PC-9 (cell line): ENCODE measurements around the gene ANXA2. TPM values are rescaled to one million over a fixed set of nuclear protein-coding genes. Genes with fewer than 3 reads are reported as not detected.
"Not testable (repeated sequence)": the region's sequence is repeated elsewhere in the genome, so short reads cannot be mapped to it uniquely, and the experiment has no call there.

Source experiments
- BruUV-seq: library from RNA; stranded (reverse); fragments of 400-500 nt; replicated peaks from 2 replicates; lab custom pipeline; 2021; lab: Mats Ljungman, UMichigan
- CTCF ChIA-PET: fragments of 300-600 bp; sonication (Branson Sonifier 250); formaldehyde crosslinking; loops from one replicate; lab custom pipeline; 2022; ENCODE audit warnings: antibody characterized with exemption; lab: Charles Lee
- POLR2A ChIA-PET: fragments of 300-600 bp; sonication (Branson Sonifier 250); formaldehyde crosslinking; loops from one replicate; lab custom pipeline; 2022; ENCODE audit warnings: antibody characterized with exemption; ENCODE audit not compliant: unreplicated experiment; lab: Charles Lee
- DNase-seq, 2 experiments: peaks; one replicate each; pipeline versions ENCODE4 v3.0.0 to v3.0.0-alpha.2; 2015 to 2022; ENCODE audit warnings: mixed read lengths in 1 of 2
- H2AFZ ChIP-seq: fragments of 200-600 bp; sonication (generic); 2 replicates; pipeline ENCODE4 v1.8.1; 2017; ENCODE audit warnings: antibody characterized with exemption
- H3F3A ChIP-seq: fragments of 200-600 bp; sonication (generic); 2 replicates; pipeline ENCODE4 v1.8.1; 2017; ENCODE audit warnings: antibody characterized with exemption, mild to moderate bottlenecking, low read depth; ENCODE audit not compliant: insufficient read depth
- H3K27ac ChIP-seq: fragments of 200-600 bp; sonication (generic); 2 replicates; pipeline ENCODE4 v1.6.1; 2016; ENCODE audit warnings: mixed run types
- H3K27me3 ChIP-seq: fragments of 200-600 bp; sonication (generic); 2 replicates; pipeline ENCODE4 v1.6.1; 2016; ENCODE audit warnings: low read depth, mixed run types; ENCODE audit not compliant: insufficient read depth
- H3K36me3 ChIP-seq: fragments of 200-600 bp; sonication (generic); 2 replicates; pipeline ENCODE4 v1.6.1; 2016; ENCODE audit warnings: low read depth, mixed run types
- H3K4me1 ChIP-seq: fragments of 200-600 bp; sonication (generic); replicated peaks from 2 replicates; pipeline ENCODE4 v1.6.1; 2016; ENCODE audit warnings: mixed run types; ENCODE audit not compliant: insufficient read depth
- H3K4me2 ChIP-seq: fragments of 200-600 bp; sonication (generic); 2 replicates; pipeline ENCODE4 v1.6.1; 2017; ENCODE audit warnings: mixed run types
- H3K4me3 ChIP-seq: fragments of 200-600 bp; sonication (generic); 2 replicates; pipeline ENCODE4 v1.6.1; 2016; ENCODE audit warnings: mixed run types
- H3K79me2 ChIP-seq: fragments of 200-600 bp; sonication (generic); 2 replicates; pipeline ENCODE4 v1.6.1; 2017; ENCODE audit warnings: low read depth, mixed run types
- H3K9me2 ChIP-seq: fragments of 200-600 bp; sonication (generic); 2 replicates; pipeline ENCODE4 v1.8.1; 2017; ENCODE audit warnings: mild to moderate bottlenecking; ENCODE audit not compliant: insufficient read depth
- H3K9me3 ChIP-seq: fragments of 200-600 bp; sonication (generic); 2 replicates; pipeline ENCODE4 v1.8.1; 2016; ENCODE audit warnings: low read depth; ENCODE audit not compliant: insufficient read depth
- H4K20me1 ChIP-seq: fragments of 200-600 bp; sonication (generic); 2 replicates; pipeline ENCODE4 v1.8.1; 2017; ENCODE audit not compliant: insufficient read depth
- EZH2 ChIP-seq: fragments of 200-600 bp; sonication (generic); IDR thresholded peaks from 2 replicates; pipeline ENCODE4 v1.8.0; 2017; ENCODE audit warnings: antibody characterized with exemption, low read depth
- intact Hi-C: fragments of 100-400 bp; cut with micrococcal nuclease; formaldehyde crosslinking; loops from one replicate; pipeline ENCODE4 v1.10.0; 2022; ENCODE audit not compliant: unreplicated experiment
- total RNA-seq: library from RNA; stranded (reverse); gene quantifications from 2 replicates; pipeline ENCODE4 v1.2.3, GENCODE V29; 2021
- TF ChIP-seq, protein P1 (sequence below): fragments of 200-600 bp; sonication (generic); conservative IDR thresholded peaks from 2 replicates; pipeline ENCODE4 v1.6.1; 2017; ENCODE audit warnings: mixed run types, antibody characterized with exemption, mild to moderate bottlenecking, moderate library complexity

The ANXA2 gene
- total RNA-seq, 1 experiment from 2014 or later: 1,720 TPM

- Histone ChIP-seq H3K4me1 (peaks cover 36% of the 10 kb centered on the region), H3K79me2 (no peaks in the 10 kb centered on the region), H4K20me1 (no peaks in the 10 kb centered on the region), H3K27ac (no peak overlapping the region), H3K9me2 (no peaks in the 10 kb centered on the region), H3K9me3 (no peaks in the 10 kb centered on the region), H3K4me2 (no peak overlapping the region), H3F3A (peaks cover 15% of the 10 kb centered on the region; the same call in 1 of the 2 replicates), H3K36me3 (no peaks in the 10 kb centered on the region), H2AFZ (no peak overlapping the region), H3K4me3 (no peak overlapping the region), H3K27me3 (no peaks in the 10 kb centered on the region)
- intact Hi-C loops: no loop called here
- DNase-seq: no peak
- POLR2A ChIA-PET: interaction anchor here (0.6 kb wide), 1 partner anchor 468 kb away, joined by 3 read pairs; no protein-coding TSS in a partner anchor
- CTCF ChIA-PET: no interaction called here
- TF ChIP-seq, protein P1, sequence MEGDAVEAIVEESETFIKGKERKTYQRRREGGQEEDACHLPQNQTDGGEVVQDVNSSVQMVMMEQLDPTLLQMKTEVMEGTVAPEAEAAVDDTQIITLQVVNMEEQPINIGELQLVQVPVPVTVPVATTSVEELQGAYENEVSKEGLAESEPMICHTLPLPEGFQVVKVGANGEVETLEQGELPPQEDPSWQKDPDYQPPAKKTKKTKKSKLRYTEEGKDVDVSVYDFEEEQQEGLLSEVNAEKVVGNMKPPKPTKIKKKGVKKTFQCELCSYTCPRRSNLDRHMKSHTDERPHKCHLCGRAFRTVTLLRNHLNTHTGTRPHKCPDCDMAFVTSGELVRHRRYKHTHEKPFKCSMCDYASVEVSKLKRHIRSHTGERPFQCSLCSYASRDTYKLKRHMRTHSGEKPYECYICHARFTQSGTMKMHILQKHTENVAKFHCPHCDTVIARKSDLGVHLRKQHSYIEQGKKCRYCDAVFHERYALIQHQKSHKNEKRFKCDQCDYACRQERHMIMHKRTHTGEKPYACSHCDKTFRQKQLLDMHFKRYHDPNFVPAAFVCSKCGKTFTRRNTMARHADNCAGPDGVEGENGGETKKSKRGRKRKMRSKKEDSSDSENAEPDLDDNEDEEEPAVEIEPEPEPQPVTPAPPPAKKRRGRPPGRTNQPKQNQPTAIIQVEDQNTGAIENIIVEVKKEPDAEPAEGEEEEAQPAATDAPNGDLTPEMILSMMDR: no peak
- TF ChIP-seq EZH2: no peak
- no TSS peak for BruUV-seq
These were observed 14.1 kb upstream of the ANXA2 start for GRCh38 chr15:60411774-60412425.

- DNase-seq, H3K4me3 ChIP-seq, H3K36me3 ChIP-seq, H2AFZ ChIP-seq, intact Hi-C loops, H3K27ac ChIP-seq, POLR2A ChIA-PET, H3K4me2 ChIP-seq, BruUV-seq, H3K9me3 ChIP-seq, H4K20me1 ChIP-seq, CTCF ChIA-PET, H3K9me2 ChIP-seq, H3K79me2 ChIP-seq, H3K27me3 ChIP-seq: not testable (repeated sequence)
- peaks cover 47% of the 10 kb centered on the region for H3K4me1 ChIP-seq
- H3F3A ChIP-seq: peaks cover 15% of the 10 kb centered on the region; the same call in 1 of the 2 replicates
These were observed 12.6 kb upstream of the ANXA2 start for GRCh38 chr15:60410350-60410749.

DNA sequence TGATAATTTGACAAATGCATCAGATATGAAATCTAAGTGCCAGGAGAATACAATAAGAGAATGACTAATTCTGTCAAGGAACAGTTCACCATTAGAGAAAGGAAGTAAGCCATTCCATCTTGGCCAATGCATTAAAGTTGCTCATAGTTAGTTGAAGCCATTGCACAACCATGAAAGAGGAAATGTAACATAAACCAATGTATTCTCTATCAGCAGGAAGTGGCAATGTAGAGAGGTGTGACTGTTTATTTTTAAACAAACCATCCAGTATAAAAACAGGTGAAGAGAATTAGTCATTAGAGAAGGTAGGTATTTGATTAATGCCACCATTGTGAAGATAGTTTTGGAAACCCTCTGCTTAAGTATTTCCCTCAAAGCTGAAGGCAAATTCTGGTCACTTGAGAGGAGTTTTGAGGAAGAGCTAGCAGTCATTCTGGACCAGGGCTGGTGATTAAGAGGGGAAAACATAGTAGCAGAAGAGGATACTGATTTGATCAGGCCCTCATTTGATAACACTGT, 10.7 kb upstream of the ANXA2 start:
- TF ChIP-seq, protein P1: no peak
- TF ChIP-seq EZH2: no peak
- no peaks in the 10 kb centered on the region for H3K9me3 ChIP-seq
- no peaks in the 10 kb centered on the region for H3K27me3 ChIP-seq
- ChIA-PET POLR2A (interaction anchor here (0.6 to 1.1 kb wide), 4 partner anchors 8 to 255 kb away, joined by 3 to 7 read pairs (median 3); no protein-coding TSS in a partner anchor), CTCF (no interaction called here)
- H3K27ac ChIP-seq: peak overlapping the region; percentile 90
- intact Hi-C loops: loop anchor here (1.0 kb wide), 3 partner anchors 10 to 34 kb away; no protein-coding TSS in a partner anchor
- H3K9me2 ChIP-seq: no peaks in the 10 kb centered on the region
- BruUV-seq: no TSS peak
- H3K79me2 ChIP-seq: no peaks in the 10 kb centered on the region
- H3K4me3 ChIP-seq: no peak overlapping the region
- peak in 1 of 2 experiments; percentile 92 for DNase-seq
- no peaks in the 10 kb centered on the region for H4K20me1 ChIP-seq
- H3K4me1 ChIP-seq: peaks cover 38% of the 10 kb centered on the region
- peaks cover 15% of the 10 kb centered on the region; the same call in 1 of the 2 replicates for H3F3A ChIP-seq
- H3K36me3 ChIP-seq: no peaks in the 10 kb centered on the region
- no peak overlapping the region for H2AFZ ChIP-seq
- peak overlapping the region; percentile 59 for H3K4me2 ChIP-seq
